AG10803 (cell line): ENCODE data around the gene RAD51B.

ENCODE experiments used
- DNase-seq: peaks from one replicate; pipeline ENCODE4 v3.0.0; 2010; ENCODE audit warnings: low read depth
- H3K4me3 ChIP-seq: 2 replicates; pipeline ENCODE4 v1.5.1; 2011; ENCODE audit warnings: mild to moderate bottlenecking, low read length, control low read depth
- TF ChIP-seq, protein P1 (sequence below): conservative IDR thresholded peaks from 2 replicates; pipeline ENCODE4 v1.5.1; 2011; ENCODE audit warnings: mild to moderate bottlenecking, low read length, control low read depth, inconsistent platforms

The RAD51B gene

DNA sequence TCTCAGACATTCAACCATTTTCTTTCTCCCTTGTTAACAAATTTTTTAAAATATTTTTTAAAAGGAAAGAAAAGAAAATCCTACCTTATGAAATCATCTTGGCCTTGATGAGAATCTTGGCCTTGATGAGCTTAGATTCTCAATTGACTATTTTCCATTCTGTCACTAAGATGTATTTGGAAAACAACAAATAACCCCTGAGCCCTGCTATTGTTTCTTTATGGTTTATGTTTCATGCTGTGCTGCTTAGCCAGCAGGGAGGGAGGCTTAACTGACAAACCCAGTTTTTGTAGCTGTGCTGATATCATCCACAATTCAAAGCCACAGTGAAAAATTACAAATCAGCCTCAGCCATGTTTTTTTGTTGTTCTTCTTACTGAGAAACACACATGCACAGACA, 404.1 kb downstream of the RAD51B start:
- no peak for DNase-seq

DNA sequence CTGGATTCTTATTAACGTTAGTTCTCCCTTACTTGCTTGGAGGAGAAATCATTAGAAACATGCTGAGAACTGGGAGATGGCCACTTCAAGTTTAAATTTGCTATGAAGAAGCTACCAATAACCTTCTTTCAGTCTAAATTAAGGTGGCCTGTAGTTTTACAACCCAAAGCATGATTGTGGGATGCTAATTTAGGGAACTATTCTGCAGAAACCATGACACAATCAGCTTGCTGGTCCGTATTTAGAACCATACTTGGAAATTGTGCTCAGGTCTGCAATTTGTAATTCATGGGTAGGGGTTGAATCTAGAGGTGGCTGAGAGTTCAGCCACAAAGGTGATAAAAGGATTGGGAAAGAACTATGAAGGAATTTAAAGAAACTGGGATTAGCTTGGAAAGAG, 405.7 kb downstream of the RAD51B start:
- TF ChIP-seq, protein P1, sequence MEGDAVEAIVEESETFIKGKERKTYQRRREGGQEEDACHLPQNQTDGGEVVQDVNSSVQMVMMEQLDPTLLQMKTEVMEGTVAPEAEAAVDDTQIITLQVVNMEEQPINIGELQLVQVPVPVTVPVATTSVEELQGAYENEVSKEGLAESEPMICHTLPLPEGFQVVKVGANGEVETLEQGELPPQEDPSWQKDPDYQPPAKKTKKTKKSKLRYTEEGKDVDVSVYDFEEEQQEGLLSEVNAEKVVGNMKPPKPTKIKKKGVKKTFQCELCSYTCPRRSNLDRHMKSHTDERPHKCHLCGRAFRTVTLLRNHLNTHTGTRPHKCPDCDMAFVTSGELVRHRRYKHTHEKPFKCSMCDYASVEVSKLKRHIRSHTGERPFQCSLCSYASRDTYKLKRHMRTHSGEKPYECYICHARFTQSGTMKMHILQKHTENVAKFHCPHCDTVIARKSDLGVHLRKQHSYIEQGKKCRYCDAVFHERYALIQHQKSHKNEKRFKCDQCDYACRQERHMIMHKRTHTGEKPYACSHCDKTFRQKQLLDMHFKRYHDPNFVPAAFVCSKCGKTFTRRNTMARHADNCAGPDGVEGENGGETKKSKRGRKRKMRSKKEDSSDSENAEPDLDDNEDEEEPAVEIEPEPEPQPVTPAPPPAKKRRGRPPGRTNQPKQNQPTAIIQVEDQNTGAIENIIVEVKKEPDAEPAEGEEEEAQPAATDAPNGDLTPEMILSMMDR: no peak
- DNase-seq: no peak
- H3K4me3 ChIP-seq: no peak overlapping the region

More for the DNA sequence above, 404.1 kb downstream of the RAD51B start:
- no peak overlapping the region for H3K4me3 ChIP-seq
- TF ChIP-seq, protein P1: no peak

DNA sequence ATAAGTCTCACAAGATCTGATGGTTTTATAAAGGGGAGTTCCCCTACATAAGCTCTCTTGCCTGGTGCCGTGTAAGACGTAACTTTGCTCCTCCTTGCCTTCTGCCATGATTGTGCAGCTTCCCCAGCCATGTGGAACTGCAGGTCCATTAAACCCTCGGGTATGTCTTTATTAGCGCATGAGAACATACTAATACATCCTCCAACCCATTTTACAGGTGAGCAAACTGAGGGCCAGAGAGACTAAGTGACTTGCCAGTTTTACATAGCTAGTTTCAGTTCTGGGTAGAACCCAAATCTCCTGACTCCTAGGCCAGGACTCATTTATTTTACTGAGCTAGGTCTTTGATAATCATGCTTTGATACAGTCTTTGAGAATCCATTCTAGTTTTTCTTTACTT, 406.9 kb downstream of the RAD51B start:
- DNase-seq: no peak
- TF ChIP-seq, protein P1: no peak
- H3K4me3 ChIP-seq: no peak overlapping the region

DNA sequence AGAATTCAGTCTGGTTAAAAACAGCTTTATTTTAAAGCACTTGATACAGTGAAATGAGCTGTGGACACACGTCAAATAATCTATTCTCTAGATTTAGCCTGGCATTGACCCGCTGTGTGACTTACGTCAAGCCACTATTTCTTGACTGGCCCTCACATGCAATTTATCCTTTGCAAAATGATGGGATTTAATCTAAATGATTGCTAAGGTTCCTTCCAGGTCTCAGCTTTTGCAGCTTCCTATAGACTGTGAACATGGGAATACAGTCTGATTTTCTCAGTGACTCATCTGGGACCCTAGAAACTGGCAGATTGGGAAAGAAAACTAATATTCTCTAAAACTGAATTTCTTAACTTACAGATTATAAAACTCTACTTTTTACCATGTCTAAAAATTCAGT, 409.1 kb downstream of the RAD51B start:
- TF ChIP-seq, protein P1: no peak
- no peak overlapping the region for H3K4me3 ChIP-seq
- no peak for DNase-seq

DNA sequence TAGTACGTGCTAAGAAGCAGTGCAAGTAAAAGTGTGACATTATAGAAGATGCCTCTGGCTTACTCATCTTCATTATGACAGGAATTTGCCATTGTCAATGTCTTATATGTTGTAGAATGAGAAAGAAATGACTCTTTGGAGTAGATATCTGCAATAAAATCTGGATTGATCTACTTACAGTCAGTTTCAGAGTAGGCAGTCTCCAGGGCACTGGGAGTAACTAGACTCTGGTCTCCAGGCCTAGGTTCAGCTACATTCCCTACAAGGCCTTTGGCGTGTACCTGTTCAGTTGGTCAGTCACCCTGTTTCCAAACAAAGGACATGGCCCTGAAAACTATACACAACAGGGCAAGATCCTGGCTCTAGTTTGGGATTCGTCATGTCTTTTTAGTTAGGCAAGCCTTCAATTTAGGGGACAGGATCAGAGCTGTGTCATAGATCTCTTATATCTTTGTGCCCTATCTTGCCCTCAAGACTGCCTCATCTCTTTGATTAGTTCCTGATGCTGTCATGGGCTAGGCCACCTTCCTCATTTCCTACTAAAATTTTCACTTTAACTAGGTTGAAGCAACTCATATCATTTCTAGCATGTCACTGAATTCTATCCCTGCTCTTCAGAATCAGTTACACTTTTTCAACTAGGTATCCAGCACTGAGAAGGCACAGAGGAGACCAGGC, 410.0 kb downstream of the RAD51B start:
- no peak overlapping the region for H3K4me3 ChIP-seq
- TF ChIP-seq, protein P1: no peak
- DNase-seq: no peak

DNA sequence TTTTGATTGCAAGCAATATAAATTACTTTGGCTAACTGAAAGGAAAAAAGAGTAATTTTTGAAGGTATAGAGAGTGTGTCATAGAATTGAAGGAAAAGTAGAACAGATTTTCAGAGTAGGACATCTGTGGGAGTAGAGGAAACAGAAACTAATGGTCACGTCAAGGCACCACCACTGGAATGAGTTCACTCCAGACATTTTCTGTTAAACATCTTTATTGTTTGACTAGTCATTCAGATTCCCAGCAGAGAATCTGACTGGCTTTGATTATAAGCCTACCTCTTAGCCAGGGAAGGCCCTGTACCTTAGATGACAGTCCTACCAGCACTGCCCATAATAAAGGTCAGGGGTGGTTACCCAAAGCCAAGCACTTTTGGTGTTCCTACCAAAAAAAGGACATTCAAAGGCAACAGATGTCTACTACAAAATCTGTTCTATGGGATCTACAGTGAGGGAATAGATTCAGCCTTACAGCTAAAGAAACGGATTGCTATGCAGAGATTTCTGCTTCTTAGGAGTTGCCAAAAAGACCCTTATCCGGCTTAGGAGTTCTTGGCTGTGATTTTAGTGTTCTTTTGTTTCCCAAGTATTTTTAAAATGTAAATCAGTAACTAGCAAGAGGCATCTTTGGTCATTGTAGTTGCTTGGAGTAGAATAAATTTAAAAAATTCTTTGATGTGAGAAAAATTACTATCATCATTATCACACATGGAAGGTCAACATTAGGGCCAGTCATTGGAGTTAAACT, 410.8 kb downstream of the RAD51B start:
- no peak overlapping the region for H3K4me3 ChIP-seq
- TF ChIP-seq, protein P1: no peak
- DNase-seq: no peak
